Endothelial cell of umbilical vein (primary cell): ENCODE measurements around the gene METTL25. TPM values are rescaled to one million over a fixed set of nuclear protein-coding genes. Genes with fewer than 3 reads are reported as not detected.

Source experiments
- BruUV-seq: library from RNA; stranded (reverse); fragments of 400-500 nt; replicated peaks from 2 replicates; lab custom pipeline; 2021; lab: Mats Ljungman, UMichigan
- CTCF ChIA-PET: fragments of 300-600, 350-600 bp; sonication (Branson Sonifier 250); formaldehyde crosslinking; loops from one replicate; lab custom pipeline; 2021; ENCODE audit warnings: antibody characterized with exemption, inconsistent platforms; lab: Charles Lee
- POLR2A ChIA-PET: fragments of 300-600, 350-600 bp; sonication (Branson Sonifier 250); formaldehyde crosslinking; loops from one replicate; lab custom pipeline; 2021; ENCODE audit warnings: antibody characterized with exemption, inconsistent platforms; lab: Charles Lee
- DNase-seq: peaks from one replicate; pipeline ENCODE4 v3.0.0-alpha.2; 2011; ENCODE audit warnings: low read depth, low spot score
- FAIRE-seq: peaks from 2 replicates; lab custom pipeline; 2011; peaks lifted over from hg19 to GRCh38; lab: Jason Lieb, UNC
- H2AFZ ChIP-seq: 2 replicates; pipeline ENCODE4 v1.6.0; 2012; ENCODE audit warnings: low read depth, low read length, control low read depth, inconsistent platforms
- H3K27ac ChIP-seq: 2 replicates; pipeline ENCODE4 v1.5.1; 2011; ENCODE audit warnings: low read depth, mild to moderate bottlenecking, control low read depth, low read length, moderate library complexity; ENCODE audit not compliant: insufficient read depth
- H3K27me3 ChIP-seq, 2 experiments: 2 replicates each; pipeline versions ENCODE4 v1.6.0 to v1.6.1; 2011; ENCODE audit warnings: low read length in 2 of 2, mixed read lengths in 1 of 2; ENCODE audit not compliant: control insufficient read depth in 2 of 2, insufficient read depth in 2 of 2
- H3K36me3 ChIP-seq, 2 experiments: 2 replicates in 1 of 2; 3 replicates in 1 of 2; pipeline ENCODE4 v1.5.1; 2011; ENCODE audit warnings: low read length in 2 of 2, mild to moderate bottlenecking in 1 of 2, moderate library complexity in 1 of 2; ENCODE audit not compliant: control insufficient read depth in 2 of 2, insufficient read depth in 2 of 2; ENCODE audit errors: extremely low read depth in 1 of 2
- H3K4me1 ChIP-seq: 3 replicates; pipeline ENCODE4 v1.5.1; 2011; ENCODE audit warnings: mild to moderate bottlenecking, low read length; ENCODE audit not compliant: control insufficient read depth, insufficient read depth; ENCODE audit errors: extremely low read depth
- H3K4me2 ChIP-seq: 2 replicates; pipeline ENCODE4 v1.6.1; 2011; ENCODE audit warnings: low read length, control low read depth, mixed read lengths; ENCODE audit not compliant: insufficient read depth
- H3K4me3 ChIP-seq, 3 experiments: fragments of 200-600 bp in 1 of 3; sonication (generic), shearing (Covaris generic) in 1 of 3; replicated peaks in 1 of 3; 2 replicates each; pipeline ENCODE4 v1.5.1; 2011 to 2016; ENCODE audit warnings: control low read depth in 3 of 3, low read length in 3 of 3, mild to moderate bottlenecking in 2 of 3, inconsistent platforms in 1 of 3, low read depth in 1 of 3, moderate library complexity in 1 of 3; ENCODE audit not compliant: insufficient read depth in 1 of 3
- H3K79me2 ChIP-seq: 2 replicates; pipeline ENCODE4 v1.6.0; 2012; ENCODE audit warnings: low read length, inconsistent platforms; ENCODE audit not compliant: control insufficient read depth, insufficient read depth
- H3K9ac ChIP-seq: replicated peaks from 2 replicates; pipeline ENCODE3; 2011; ENCODE audit warnings: low read length, control low read depth; ENCODE audit not compliant: insufficient read depth; ENCODE audit errors: extremely low read depth
- H3K9me1 ChIP-seq: replicated peaks from 3 replicates; pipeline ENCODE4 v1.6.0; 2011; ENCODE audit warnings: mild to moderate bottlenecking, low read length; ENCODE audit not compliant: control insufficient read depth, insufficient read depth; ENCODE audit errors: extremely low read depth
- H3K9me3 ChIP-seq: replicated peaks from 2 replicates; pipeline ENCODE4 v1.5.1; 2012; ENCODE audit warnings: low read length, inconsistent platforms; ENCODE audit not compliant: control insufficient read depth, insufficient read depth
- H4K20me1 ChIP-seq: replicated peaks from 2 replicates; pipeline ENCODE3; 2011; ENCODE audit warnings: mild to moderate bottlenecking, low read length; ENCODE audit not compliant: control insufficient read depth, insufficient read depth; ENCODE audit errors: extremely low read depth
- EZH2 ChIP-seq: IDR thresholded peaks from 2 replicates; pipeline ENCODE4 v1.6.1; 2012; ENCODE audit warnings: borderline replicate concordance, low read depth, mild to moderate bottlenecking, moderate library complexity, low read length, inconsistent platforms; ENCODE audit not compliant: severe bottlenecking
- FOS ChIP-seq: IDR thresholded peaks from 2 replicates; pipeline ENCODE4 v1.6.1; 2011; ENCODE audit warnings: mild to moderate bottlenecking, low read length, moderate library complexity, borderline replicate concordance; ENCODE audit not compliant: insufficient read depth
- GATA2 ChIP-seq: IDR thresholded peaks from 2 replicates; pipeline ENCODE4 v1.7.0; 2011; ENCODE audit warnings: low read depth, mild to moderate bottlenecking, moderate library complexity, mixed read lengths, low read length; ENCODE audit not compliant: insufficient read length, insufficient read depth
- JUN ChIP-seq: IDR thresholded peaks from 2 replicates; pipeline ENCODE4 v1.6.1; 2011; ENCODE audit warnings: borderline replicate concordance, low read depth; ENCODE audit not compliant: insufficient read length, insufficient read depth
- MYC ChIP-seq: IDR thresholded peaks from one replicate; pipeline ENCODE4 v1.6.1; 2011; ENCODE audit warnings: mild to moderate bottlenecking, low read depth, low read length
- POLR2A ChIP-seq: IDR thresholded peaks from 2 replicates; pipeline ENCODE4 v1.6.1; 2012; ENCODE audit warnings: low read depth, mild to moderate bottlenecking, control low read depth, low read length
- POLR2AphosphoS5 ChIP-seq: IDR thresholded peaks from 2 replicates; pipeline ENCODE4 v1.6.1; 2012; ENCODE audit warnings: low read depth, mild to moderate bottlenecking, control low read depth, low read length, moderate library complexity; ENCODE audit not compliant: insufficient read depth
- dilution Hi-C: fragments of 300-500 bp; cut with MboI; formaldehyde crosslinking; loops from one replicate; pipeline ENCODE4 v1.15.0; 2019; ENCODE audit warnings: low sequenced_read_pairs; ENCODE audit not compliant: extremely low pct_ligation_motif_present
- intact Hi-C: fragments of 100-400 bp; cut with micrococcal nuclease; formaldehyde crosslinking; loops from one replicate; pipeline ENCODE4 v1.10.0; 2022
- polyA plus RNA-seq, 4 experiments: library from polyadenylated mRNA; depleted of rRNA in 3 of 4; stranded (reverse) in 3 of 4; unstranded in 1 of 4; fragments of >200 nt; gene quantifications; 2 replicates each; pipeline versions ENCODE4 v1.2.1 to v1.2.3, GENCODE V29; 2011 to 2012; ENCODE audit warnings: missing spikeins in 1 of 4
- total RNA-seq: library from RNA; stranded (reverse); gene quantifications from 2 replicates; pipeline ENCODE4 v1.2.3, GENCODE V29; 2021
- TF ChIP-seq, protein P1 (sequence below), 2 donors: IDR thresholded peaks; 1 replicate in 1 of 2; 2 replicates in 1 of 2; pipeline ENCODE4 v1.5.1; 2011; ENCODE audit warnings: low read length in 2 of 2, mild to moderate bottlenecking in 2 of 2, moderate library complexity in 2 of 2, control low read depth in 1 of 2, inconsistent platforms in 1 of 2, low read depth in 1 of 2; ENCODE audit not compliant: insufficient read depth in 1 of 2; ENCODE audit errors: extremely low read depth in 1 of 2
- TF ChIP-seq, protein P2 (sequence below): IDR thresholded peaks from 2 replicates; pipeline ENCODE4 v1.6.1; 2011; ENCODE audit not compliant: insufficient read depth, insufficient read length

Gene METTL25
- total and polyA plus RNA-seq, 2 donors (not counting 3 experiments of a cell fraction or from before 2014, with no cell fraction given) = 6.5 to 8.5 TPM

DNA sequence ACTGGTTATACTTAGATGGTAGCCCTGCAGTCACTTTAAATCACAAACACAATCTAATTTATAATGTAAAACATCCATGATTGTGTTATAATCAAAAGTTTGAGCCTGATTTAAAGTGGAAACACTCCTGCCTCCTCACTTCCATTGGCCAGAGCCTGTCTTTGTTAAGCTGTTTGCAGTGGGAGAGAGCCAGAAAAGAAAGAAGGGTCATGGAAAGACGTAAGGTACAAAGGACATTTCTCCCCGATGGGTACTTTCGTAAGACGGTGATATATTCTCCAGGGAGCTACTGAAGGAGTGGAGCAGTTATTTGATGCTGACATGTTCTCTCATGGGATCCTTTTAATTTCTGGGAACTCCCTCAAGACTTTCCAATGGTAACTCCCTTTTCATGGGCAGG is 164.0 kb downstream of the METTL25 start:
- POLR2A ChIA-PET = no interaction called here
- no peaks in the 10 kb centered on the region for H3K9me3 ChIP-seq
- no peak overlapping the region for H3K4me3 ChIP-seq
- H3K9me1 ChIP-seq = no peaks in the 10 kb centered on the region
- no peaks in the 10 kb centered on the region for H3K36me3 ChIP-seq
- H3K4me1 ChIP-seq = no peaks in the 10 kb centered on the region
- no peaks in the 10 kb centered on the region for H4K20me1 ChIP-seq
- FAIRE-seq (no peak), DNase-seq (no peak)
- H3K9ac ChIP-seq = no peak overlapping the region
- TF ChIP-seq, protein P1, sequence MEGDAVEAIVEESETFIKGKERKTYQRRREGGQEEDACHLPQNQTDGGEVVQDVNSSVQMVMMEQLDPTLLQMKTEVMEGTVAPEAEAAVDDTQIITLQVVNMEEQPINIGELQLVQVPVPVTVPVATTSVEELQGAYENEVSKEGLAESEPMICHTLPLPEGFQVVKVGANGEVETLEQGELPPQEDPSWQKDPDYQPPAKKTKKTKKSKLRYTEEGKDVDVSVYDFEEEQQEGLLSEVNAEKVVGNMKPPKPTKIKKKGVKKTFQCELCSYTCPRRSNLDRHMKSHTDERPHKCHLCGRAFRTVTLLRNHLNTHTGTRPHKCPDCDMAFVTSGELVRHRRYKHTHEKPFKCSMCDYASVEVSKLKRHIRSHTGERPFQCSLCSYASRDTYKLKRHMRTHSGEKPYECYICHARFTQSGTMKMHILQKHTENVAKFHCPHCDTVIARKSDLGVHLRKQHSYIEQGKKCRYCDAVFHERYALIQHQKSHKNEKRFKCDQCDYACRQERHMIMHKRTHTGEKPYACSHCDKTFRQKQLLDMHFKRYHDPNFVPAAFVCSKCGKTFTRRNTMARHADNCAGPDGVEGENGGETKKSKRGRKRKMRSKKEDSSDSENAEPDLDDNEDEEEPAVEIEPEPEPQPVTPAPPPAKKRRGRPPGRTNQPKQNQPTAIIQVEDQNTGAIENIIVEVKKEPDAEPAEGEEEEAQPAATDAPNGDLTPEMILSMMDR (IDR thresholded peaks at IDR 0.05; ENCODE audit: extremely low read depth in 1 of 2, insufficient read depth in 1 of 2, low read depth in 1 of 2, low read length in 2 of 2) = no peak
- TF ChIP-seq, protein P2, sequence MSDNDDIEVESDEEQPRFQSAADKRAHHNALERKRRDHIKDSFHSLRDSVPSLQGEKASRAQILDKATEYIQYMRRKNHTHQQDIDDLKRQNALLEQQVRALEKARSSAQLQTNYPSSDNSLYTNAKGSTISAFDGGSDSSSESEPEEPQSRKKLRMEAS = no peak
- TF ChIP-seq POLR2A = no peak
- no peak overlapping the region for H3K4me2 ChIP-seq
- CTCF ChIA-PET = interaction anchor here (1.3 kb wide), 1 partner anchor 103 kb away, joined by 3 read pairs; no protein-coding TSS in a partner anchor
- no peak overlapping the region for H2AFZ ChIP-seq
- H3K27me3 ChIP-seq = no peaks in the 10 kb centered on the region
- no TSS peak for BruUV-seq
- dilution Hi-C loops (no loop called here), intact Hi-C loops (no loop called here)
- no peak overlapping the region for H3K27ac ChIP-seq
- H3K79me2 ChIP-seq = no peaks in the 10 kb centered on the region

DNA sequence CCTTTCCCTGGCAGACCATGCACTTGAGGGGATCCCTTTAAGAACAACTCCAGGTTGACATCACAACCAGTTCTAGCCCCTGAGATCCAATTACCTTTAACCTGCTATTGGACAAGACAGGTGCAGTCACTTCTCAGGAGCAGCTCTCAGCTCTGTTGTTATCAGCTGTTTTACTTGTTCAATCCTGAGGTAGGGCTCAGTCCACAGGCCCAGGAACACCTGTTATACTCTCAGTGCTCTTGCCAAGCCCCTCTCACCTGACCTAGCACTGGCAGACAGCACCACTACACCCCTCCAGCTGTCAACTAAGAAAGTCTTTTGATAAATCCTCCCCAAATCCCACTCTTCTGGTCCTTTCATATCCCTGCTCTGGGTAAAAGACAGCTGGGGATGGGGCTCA is 164.4 kb downstream of the METTL25 start:
- Histone ChIP-seq H3K27ac (no peak overlapping the region), H3K79me2 (no peaks in the 10 kb centered on the region), H3K4me3 (no peak overlapping the region), H3K9ac (no peak overlapping the region), H3K9me3 (no peaks in the 10 kb centered on the region), H3K4me1 (no peaks in the 10 kb centered on the region), H2AFZ (no peak overlapping the region), H3K4me2 (no peak overlapping the region), H4K20me1 (no peaks in the 10 kb centered on the region), H3K9me1 (no peaks in the 10 kb centered on the region), H3K27me3 (no peaks in the 10 kb centered on the region), H3K36me3 (no peaks in the 10 kb centered on the region)
- DNase-seq = no peak
- dilution Hi-C loops = no loop called here
- intact Hi-C loops = no loop called here
- no peak for FAIRE-seq
- ChIA-PET CTCF (interaction anchor here (0.6 to 3.6 kb wide), 3 partner anchors 9 to 163 kb away, joined by 3 to 13 read pairs (median 3); no protein-coding TSS in a partner anchor), POLR2A (no interaction called here)
- TF ChIP-seq JUN (no peak), MYC (no peak), GATA2 (no peak), POLR2AphosphoS5 (no peak), FOS (no peak), EZH2 (no peak), POLR2A (no peak)
- TF ChIP-seq, protein P2 = no peak
- TF ChIP-seq, protein P1 (IDR thresholded peaks at IDR 0.05; ENCODE audit: extremely low read depth in 1 of 2, insufficient read depth in 1 of 2, low read depth in 1 of 2, low read length in 2 of 2) = no peak
- no TSS peak for BruUV-seq
